Measurements from ENCODE around the gene OGFOD1. TPM values are rescaled to one million over a fixed set of nuclear protein-coding genes. Genes with fewer than 3 reads are reported as not detected.
A peak's percentile ranks its signal among the peaks of the same experiment; 100 is the strongest.

The OGFOD1 gene
- total and polyA plus RNA-seq, 9 of the 15 experiments (the other 6 are each of a cell fraction or from before 2014, with no cell fraction given): 60.4 to 134 (median 85.8) TPM

- no peak for TF ChIP-seq ZNF407 (IDR thresholded peaks at IDR 0.05; ENCODE audit: low read depth)
- 0 out of 2 replicates have a peak, but pooled peaks have one; percentile 44 for TF ChIP-seq KAT7 (CRISPR knock-in tag; IDR thresholded peaks at IDR 0.05; ENCODE audit: borderline replicate concordance)
- TF ChIP-seq SIN3B (IDR thresholded peaks at IDR 0.05; ENCODE audit: low read depth): no peak
- no peak for TF ChIP-seq JUNB (CRISPR knock-in tag; conservative IDR thresholded peaks at IDR 0.05)
- no peak for TF ChIP-seq TAF7 (tag; IDR thresholded peaks at IDR 0.05)
- no peak for TF ChIP-seq NR4A1 (CRISPR knock-in tag; IDR thresholded peaks at IDR 0.05)
- no peak for TF ChIP-seq NR4A1 (tag; IDR thresholded peaks at IDR 0.05)
- peak; percentile 57 for TF ChIP-seq CCNT2 (IDR thresholded peaks at IDR 0.05; ENCODE audit: borderline replicate concordance, extremely low read depth, insufficient read length, low read depth, low read length)
- peak; percentile 24 for TF ChIP-seq HCFC1 (IDR thresholded peaks at IDR 0.05; ENCODE audit: low read depth, low read length)
- no peak for TF ChIP-seq ID3 (CRISPR knock-in tag; IDR thresholded peaks at IDR 0.05)
- no peak for TF ChIP-seq ID3 (tag; IDR thresholded peaks at IDR 0.05)
- no peak for TF ChIP-seq XRCC5 (IDR thresholded peaks at IDR 0.05; ENCODE audit: low read depth, low read length)
These were observed 68.3 kb downstream of the OGFOD1 start, which contains the start of gene BBS2 (continued) for GRCh38 chr16:56519459-56520250.
